Tibial nerve (tissue), 4 donors: ENCODE measurements around the gene CD63.

Experiments used
- CTCF ChIP-seq, 5 experiments: fragments of 200-600 bp in 3 of 5; fragments of 450-650 bp in 2 of 5; sonication (generic) in 3 of 5; IDR thresholded peaks; one replicate each; pipeline ENCODE4 v1.5.1; 2016 to 2019; ENCODE audit warnings: antibody characterized with exemption in 5 of 5, mild to moderate bottlenecking in 3 of 5, moderate library complexity in 2 of 5
- EP300 ChIP-seq, 2 donors: sonication (generic); formaldehyde crosslinking; IDR thresholded peaks; one replicate each; pipeline ENCODE4 v1.6.1; 2017; ENCODE audit warnings: antibody characterized with exemption in 2 of 2, mild to moderate bottlenecking in 1 of 2
- POLR2A ChIP-seq, 2 donors: fragments of 450-650 bp; IDR thresholded peaks; one replicate each; pipeline ENCODE4 v1.6.1; 2017; ENCODE audit warnings: antibody characterized with exemption in 2 of 2, mild to moderate bottlenecking in 2 of 2, moderate library complexity in 2 of 2

DNA sequence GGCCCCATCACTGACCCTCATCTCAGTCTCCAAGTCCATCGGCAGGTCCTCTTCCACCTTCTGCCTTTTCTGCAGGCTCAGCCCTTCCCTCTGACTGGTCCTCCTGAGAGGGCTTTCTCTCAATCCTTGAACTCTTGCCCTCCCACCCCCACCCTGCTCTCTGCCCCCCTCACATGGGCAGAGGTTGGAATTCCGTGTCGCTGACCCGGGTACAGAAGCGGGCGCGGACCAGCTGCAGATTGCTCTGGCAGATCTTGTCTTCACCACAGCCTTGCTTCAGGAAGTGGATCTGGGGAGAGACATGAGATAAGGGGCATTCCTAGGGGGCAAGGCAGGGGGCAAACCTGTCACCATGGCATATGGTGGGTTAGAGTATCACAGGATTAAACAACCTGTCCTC is 33.5 kb downstream of the CD63 start:
- TF ChIP-seq CTCF (IDR thresholded peaks at IDR 0.05) (no peak), POLR2A (IDR thresholded peaks at IDR 0.05) (no peak), EP300 (IDR thresholded peaks at IDR 0.05) (no peak)
